Breast epithelium (tissue), 4 donors: ENCODE data around the gene PALLD. TPM values are rescaled to one million over a fixed set of nuclear protein-coding genes. Genes with fewer than 3 reads are reported as not detected.
A peak's percentile ranks its signal among the peaks of the same experiment; 100 is the strongest.

Experiments
- DNase-seq, 2 donors: peaks; one replicate each; pipeline ENCODE4 v3.0.0-alpha.2; 2019; ENCODE audit warnings: low spot score in 2 of 2
- H3K27ac ChIP-seq, 2 donors: fragments of 200-600 bp; sonication (generic) in 1 of 2; one replicate each; pipeline ENCODE4 v1.5.1; 2016 to 2019; ENCODE audit warnings: mild to moderate bottlenecking in 1 of 2
- H3K27me3 ChIP-seq, 2 donors: fragments of 200-600 bp; sonication (generic) in 1 of 2; one replicate each; pipeline versions ENCODE4 v1.5.1 to v1.6.0; 2017 to 2019; ENCODE audit warnings: control low read depth in 1 of 2, mild to moderate bottlenecking in 1 of 2
- H3K36me3 ChIP-seq: fragments of 200-600 bp; one replicate; pipeline ENCODE4 v1.5.1; 2019
- H3K4me1 ChIP-seq, 2 donors: fragments of 200-600 bp; sonication (generic); one replicate each; pipeline ENCODE4 v1.5.1; 2016 to 2019; ENCODE audit warnings: control low read depth in 1 of 2
- H3K4me3 ChIP-seq, 3 donors: fragments of 200-600 bp; sonication (generic); 1 replicate in 2 of 3; 2 replicates in 1 of 3; pipeline ENCODE4 v1.5.1; 2016 to 2019; ENCODE audit warnings: mild to moderate bottlenecking in 3 of 3, moderate library complexity in 2 of 3
- H3K9me3 ChIP-seq, 2 donors: fragments of 200-600 bp; sonication (generic) in 1 of 2; one replicate each; pipeline ENCODE4 v1.5.1; 2016 to 2019; ENCODE audit warnings: control low read depth in 1 of 2
- CTCF ChIP-seq, 3 donors: fragments of 450-650 bp; IDR thresholded peaks; one replicate each; pipeline ENCODE4 v1.5.1; 2016 to 2017; ENCODE audit warnings: antibody characterized with exemption in 3 of 3, mild to moderate bottlenecking in 3 of 3, moderate library complexity in 3 of 3
- POLR2A ChIP-seq: fragments of 450-650 bp; IDR thresholded peaks from one replicate; pipeline ENCODE4 v1.6.1; 2016; ENCODE audit warnings: antibody characterized with exemption, mild to moderate bottlenecking, moderate library complexity
- POLR2AphosphoS5 ChIP-seq, 3 donors: sonication (generic); formaldehyde crosslinking; IDR thresholded peaks; one replicate each; pipeline ENCODE4 v1.6.1; 2017; ENCODE audit warnings: antibody characterized with exemption in 3 of 3
- intact Hi-C: fragments of 100-400 bp; cut with DNase I; formaldehyde crosslinking; loops from one replicate; pipeline ENCODE4 v1.15.1; 2023; ENCODE audit warnings: low total_unique reads
- total RNA-seq, 3 donors: library from RNA; depleted of rRNA; stranded (reverse); fragments of >200 nt; gene quantifications; one replicate each; pipeline ENCODE4 v1.1.0, GENCODE V29; 2016

The PALLD gene
- total RNA-seq, 3 donors from 2014 or later: 96.0 to 186 (median 174) TPM

GRCh38 chr4:168732714-168733113 lies 235.9 kb downstream of the PALLD start:
- Histone ChIP-seq H3K4me3 (no peak overlapping the region), H3K9me3 (no peaks in the 10 kb centered on the region), H3K4me1 (no peaks in the 10 kb centered on the region), H3K36me3 (no peaks in the 10 kb centered on the region), H3K27me3 (no peaks in the 10 kb centered on the region), H3K27ac (no peak overlapping the region)
- TF ChIP-seq POLR2AphosphoS5 (IDR thresholded peaks at IDR 0.05): no peak
- TF ChIP-seq POLR2A: no peak
- no peak for TF ChIP-seq CTCF (IDR thresholded peaks at IDR 0.05)
- no peak for DNase-seq
- intact Hi-C loops: no loop called here

- no peaks in the 10 kb centered on the region for H3K36me3 ChIP-seq
- no peaks in the 10 kb centered on the region for H3K4me1 ChIP-seq
- intact Hi-C loops: no loop called here
- H3K27me3 ChIP-seq: no peaks in the 10 kb centered on the region
- peak overlapping the region; percentile 38 to 45 for H3K27ac ChIP-seq
- no peak for DNase-seq
- TF ChIP-seq POLR2A: no peak
- no peak for TF ChIP-seq CTCF (IDR thresholded peaks at IDR 0.05)
- TF ChIP-seq POLR2AphosphoS5 (IDR thresholded peaks at IDR 0.05): no peak
- H3K4me3 ChIP-seq: no peak overlapping the region
- H3K9me3 ChIP-seq: no peaks in the 10 kb centered on the region
These were observed 238.1 kb downstream of the PALLD start for GRCh38 chr4:168734703-168735678.

GRCh38 chr4:168735735-168736134 lies 238.9 kb downstream of the PALLD start:
- H3K36me3 ChIP-seq: no peaks in the 10 kb centered on the region
- no peak for TF ChIP-seq CTCF (IDR thresholded peaks at IDR 0.05)
- no peak for TF ChIP-seq POLR2A
- no peak for TF ChIP-seq POLR2AphosphoS5 (IDR thresholded peaks at IDR 0.05)

GRCh38 chr4:168736860-168737805 lies 240.3 kb downstream of the PALLD start:
- H3K27ac ChIP-seq: peak overlapping the region in 1 of 2 donors; percentile 27

More at GRCh38 chr4:168735735-168736134, 238.9 kb downstream of the PALLD start:
- no peak for DNase-seq
- no peak overlapping the region for H3K27ac ChIP-seq
- H3K4me3 ChIP-seq: peak overlapping the region in 1 of 3 donors; percentile 2
- no peaks in the 10 kb centered on the region for H3K4me1 ChIP-seq
- intact Hi-C loops: no loop called here
- H3K27me3 ChIP-seq: no peaks in the 10 kb centered on the region
- no peaks in the 10 kb centered on the region for H3K9me3 ChIP-seq

More at GRCh38 chr4:168736860-168737805, 240.3 kb downstream of the PALLD start:
- Histone ChIP-seq H3K27me3 (no peaks in the 10 kb centered on the region), H3K4me1 (no peaks in the 10 kb centered on the region), H3K36me3 (no peaks in the 10 kb centered on the region), H3K4me3 (no peak overlapping the region), H3K9me3 (no peaks in the 10 kb centered on the region)
- DNase-seq: no peak
- intact Hi-C loops: no loop called here
- TF ChIP-seq CTCF (IDR thresholded peaks at IDR 0.05) (no peak), POLR2AphosphoS5 (IDR thresholded peaks at IDR 0.05) (no peak), POLR2A (no peak)
